SU-DHL-6 (cell line): ENCODE data around the gene CEP192.

Experiments used
- H2AFZ ChIP-seq: fragments of 200-600 bp; sonication (generic); 2 replicates; pipeline ENCODE4 v1.6.1; 2014; ENCODE audit warnings: low read depth, mild to moderate bottlenecking, moderate library complexity, mixed read lengths, antibody characterized with exemption, low read length; ENCODE audit not compliant: severe bottlenecking
- H3F3A ChIP-seq: fragments of 200-600 bp; shearing (Covaris generic); 2 replicates; pipeline ENCODE4 v1.6.0; 2016; ENCODE audit warnings: antibody characterized with exemption, mild to moderate bottlenecking; ENCODE audit not compliant: insufficient read depth
- H3K27ac ChIP-seq: fragments of 200-600 bp; sonication (generic); 2 replicates; pipeline ENCODE4 v1.5.1; 2016; ENCODE audit warnings: low read depth, mild to moderate bottlenecking, low read length, moderate library complexity, mixed read lengths
- H3K27me3 ChIP-seq: fragments of 200-600 bp; sonication (generic), shearing (Covaris generic); 2 replicates; pipeline ENCODE4 v1.6.0; 2014; ENCODE audit warnings: mild to moderate bottlenecking, low read length
- H3K36me3 ChIP-seq: fragments of 200-600 bp; sonication (generic); 2 replicates; pipeline ENCODE4 v1.6.1; 2014; ENCODE audit warnings: mild to moderate bottlenecking, low read length, mixed read lengths
- H3K4me2 ChIP-seq: fragments of 300-600, 200-600 bp; shearing (Covaris generic), sonication (generic); 2 replicates; pipeline ENCODE4 v1.6.0; 2014; ENCODE audit warnings: low read length, low read depth, mild to moderate bottlenecking; ENCODE audit not compliant: poor library complexity, severe bottlenecking
- H3K4me3 ChIP-seq: fragments of 200-600 bp; sonication (generic); 2 replicates; pipeline ENCODE4 v1.5.1; 2014; ENCODE audit warnings: antibody characterized with exemption, low read length, mild to moderate bottlenecking, mixed read lengths; ENCODE audit not compliant: insufficient read depth, poor library complexity, severe bottlenecking
- H3K79me2 ChIP-seq: fragments of 200-600 bp; sonication (generic); 2 replicates; pipeline ENCODE4 v1.6.1; 2014; ENCODE audit warnings: mild to moderate bottlenecking, low read length, moderate library complexity; ENCODE audit not compliant: insufficient read depth
- H3K9ac ChIP-seq: fragments of 200-600 bp; sonication (generic); 2 replicates; pipeline ENCODE4 v1.7.0; 2014; ENCODE audit warnings: mild to moderate bottlenecking, low read length
- H3K9me2 ChIP-seq: fragments of 200-600 bp; sonication (generic); replicated peaks from 2 replicates; pipeline ENCODE4 v1.6.1; 2014; ENCODE audit warnings: low read length; ENCODE audit not compliant: insufficient read depth
- H3K9me3 ChIP-seq: fragments of 200-600 bp; sonication (generic); 2 replicates; pipeline ENCODE4 v1.6.1; 2014; ENCODE audit warnings: low read length, mixed read lengths; ENCODE audit not compliant: insufficient read depth
- H4K20me1 ChIP-seq: fragments of 200-600 bp; sonication (generic); 2 replicates; pipeline ENCODE4 v1.6.1; 2014; ENCODE audit warnings: low read depth, mild to moderate bottlenecking, antibody characterized with exemption, low read length, moderate library complexity, mixed read lengths
- CTCF ChIP-seq: fragments of 200-600 bp; sonication (generic); IDR thresholded peaks from one replicate; pipeline ENCODE4 v1.5.1; 2017; ENCODE audit warnings: antibody characterized with exemption, mild to moderate bottlenecking, low read length, moderate library complexity; ENCODE audit not compliant: insufficient read depth, poor library complexity, severe bottlenecking
- EZH2phosphoT487 ChIP-seq: fragments of 200-600 bp; sonication (generic), shearing (Covaris generic); conservative IDR thresholded peaks from 2 replicates; pipeline ENCODE4 v1.6.1; 2018; ENCODE audit warnings: mild to moderate bottlenecking, antibody characterized with exemption, low read length, moderate library complexity, mixed read lengths

The CEP192 gene

GRCh38 chr18:13126966-13127598, 135.9 kb downstream of the CEP192 start:
- no peaks in the 10 kb centered on the region for H3K27me3 ChIP-seq
- no peak overlapping the region for H3K27ac ChIP-seq
- H3K9me2 ChIP-seq: no peaks in the 10 kb centered on the region
- no peaks in the 10 kb centered on the region for H3K79me2 ChIP-seq
- no peaks in the 10 kb centered on the region for H4K20me1 ChIP-seq
- H2AFZ ChIP-seq: no peak overlapping the region
- no peak overlapping the region for H3K4me2 ChIP-seq
- H3F3A ChIP-seq: no peaks in the 10 kb centered on the region
- H3K36me3 ChIP-seq: peaks cover 4% of the 10 kb centered on the region; the same call in 1 of the 2 replicates
- H3K9me3 ChIP-seq: no peaks in the 10 kb centered on the region
- H3K9ac ChIP-seq: no peak overlapping the region
- no peak overlapping the region for H3K4me3 ChIP-seq
- TF ChIP-seq EZH2phosphoT487 (no peak), CTCF (no peak)

GRCh38 chr18:13131283-13131682, 140.1 kb downstream of the CEP192 start:
- 0 out of 2 replicates have a peak, but pooled peaks cover 3% of the 10 kb centered on the region for H3K9me3 ChIP-seq
- no peaks in the 10 kb centered on the region for H3K27me3 ChIP-seq
- H3K4me3 ChIP-seq: no peak overlapping the region
- TF ChIP-seq CTCF (no peak), EZH2phosphoT487 (no peak)
- H4K20me1 ChIP-seq: no peaks in the 10 kb centered on the region
- H3K27ac ChIP-seq: no peak overlapping the region
- H3F3A ChIP-seq: no peaks in the 10 kb centered on the region
- H3K36me3 ChIP-seq: no peaks in the 10 kb centered on the region
- H2AFZ ChIP-seq: no peak overlapping the region
- no peaks in the 10 kb centered on the region for H3K79me2 ChIP-seq
- no peaks in the 10 kb centered on the region for H3K9me2 ChIP-seq
- H3K4me2 ChIP-seq: no peak overlapping the region
- no peak overlapping the region for H3K9ac ChIP-seq

- Histone ChIP-seq H3K9me3 (0 out of 2 replicates have a peak, but pooled peaks cover 3% of the 10 kb centered on the region), H3F3A (no peaks in the 10 kb centered on the region), H3K9ac (no peak overlapping the region), H3K27me3 (no peaks in the 10 kb centered on the region; the same call in 1 of the 2 replicates), H3K4me2 (no peak overlapping the region), H3K9me2 (no peaks in the 10 kb centered on the region), H3K36me3 (no peaks in the 10 kb centered on the region), H3K79me2 (no peaks in the 10 kb centered on the region), H3K27ac (no peak overlapping the region), H3K4me3 (no peak overlapping the region), H2AFZ (no peak overlapping the region), H4K20me1 (no peaks in the 10 kb centered on the region)
- TF ChIP-seq EZH2phosphoT487 (no peak), CTCF (no peak)
Measured at GRCh38 chr18:13134551-13135401, 143.6 kb downstream of the CEP192 start.
